ENCODE results near the gene CHST14.

GRCh38 chr15:40436116-40436891 is 34.5 kb upstream of the CHST14 start:
- no peak for TF ChIP-seq POLR2A (IDR thresholded peaks at IDR 0.05)
- TF ChIP-seq CTCF (IDR thresholded peaks at IDR 0.05) = no peak
